Activated T-helper 17 cell treated with anti-CD3 and anti-CD28 coated beads, Interleukin-2, amount 50 U/mL, for 72 hours (primary cell): Measurements from ENCODE around the gene IGIP. TPM values are rescaled to one million over a fixed set of nuclear protein-coding genes. Genes with fewer than 3 reads are reported as not detected.
A peak's percentile ranks its signal among the peaks of the same experiment; 100 is the strongest.

Experiments used
- ATAC-seq: fragments of 150-1000 bp; cut with Tn5 transposase; replicated peaks from 2 replicates; pipeline ENCODE4 v1.10.0; 2021; ENCODE audit warnings: mild to moderate bottlenecking, moderate library complexity
- H3K27ac Mint-ChIP-seq: one replicate; pipeline ENCODE4 v1.8.0; 2022; ENCODE audit warnings: mixed read lengths
- H3K27me3 Mint-ChIP-seq: one replicate; pipeline ENCODE4 v1.8.0; 2022; ENCODE audit warnings: mixed read lengths
- H3K36me3 Mint-ChIP-seq: one replicate; pipeline ENCODE4 v1.8.0; 2022; ENCODE audit warnings: low read depth, mild to moderate bottlenecking, mixed read lengths
- H3K4me1 Mint-ChIP-seq: one replicate; pipeline ENCODE4 v1.8.0; 2022; ENCODE audit warnings: mixed read lengths
- H3K4me3 Mint-ChIP-seq: one replicate; pipeline ENCODE4 v1.8.0; 2022; ENCODE audit warnings: mild to moderate bottlenecking, mixed read lengths
- H3K9me3 Mint-ChIP-seq: one replicate; pipeline ENCODE4 v1.8.0; 2022; ENCODE audit warnings: mixed read lengths
- total RNA-seq, 2 donors: library from RNA; stranded (reverse); gene quantifications; one replicate each; pipeline ENCODE4 v1.2.3, GENCODE V29; 2022

The IGIP gene
- total RNA-seq, 2 donors from 2014 or later, result 2.4 to 6.7 TPM

GRCh38 chr5:140175367-140176030, 49.8 kb downstream of the IGIP start:
- H3K4me3 Mint-ChIP-seq, result peak overlapping the region; percentile 93
- ATAC-seq, result peak; percentile 57
- no peaks in the 10 kb centered on the region for H3K27me3 Mint-ChIP-seq
- H3K9me3 Mint-ChIP-seq, result no peaks in the 10 kb centered on the region
- H3K27ac Mint-ChIP-seq, result peak overlapping the region; percentile 92
- no peaks in the 10 kb centered on the region for H3K36me3 Mint-ChIP-seq
- H3K4me1 Mint-ChIP-seq, result peaks cover 7% of the 10 kb centered on the region

GRCh38 chr5:140176031-140176387, 50.3 kb downstream of the IGIP start:
- H3K4me3 Mint-ChIP-seq, result peak overlapping the region; percentile 93
- H3K27ac Mint-ChIP-seq, result peak overlapping the region; percentile 92
- H3K4me1 Mint-ChIP-seq, result peaks cover 7% of the 10 kb centered on the region
- no peaks in the 10 kb centered on the region for H3K9me3 Mint-ChIP-seq
- H3K27me3 Mint-ChIP-seq, result no peaks in the 10 kb centered on the region
- ATAC-seq, result no peak
- H3K36me3 Mint-ChIP-seq, result no peaks in the 10 kb centered on the region

GRCh38 chr5:140178086-140178410, 52.3 kb downstream of the IGIP start:
- Mint-ChIP-seq H3K27ac (no peak overlapping the region), H3K4me3 (no peak overlapping the region), H3K4me1 (peaks cover 7% of the 10 kb centered on the region), H3K27me3 (no peaks in the 10 kb centered on the region), H3K9me3 (no peaks in the 10 kb centered on the region), H3K36me3 (no peaks in the 10 kb centered on the region)
- ATAC-seq, result no peak

- H3K27ac Mint-ChIP-seq, result no peak overlapping the region
Observed at GRCh38 chr5:140178482-140179116, 52.9 kb downstream of the IGIP start.

More at GRCh38 chr5:140178482-140179116, 52.9 kb downstream of the IGIP start:
- Mint-ChIP-seq H3K4me1 (peaks cover 7% of the 10 kb centered on the region), H3K27me3 (no peaks in the 10 kb centered on the region), H3K36me3 (no peaks in the 10 kb centered on the region), H3K4me3 (no peak overlapping the region), H3K9me3 (no peaks in the 10 kb centered on the region)
- no peak for ATAC-seq

Other genes starting within 250 kb of the IGIP start
- gene NRG2, start 82.6 kb upstream of the IGIP start, total RNA-seq, result under 1 TPM; 0.11 to 0.48 TPM
- gene PURA, start 11.8 kb upstream of the IGIP start, total RNA-seq, result 10 to 100 TPM; 11.1 to 14.3 TPM
- gene CYSTM1, start 49.3 kb downstream of the IGIP start, total RNA-seq, result 10 to 100 TPM; 11.3 to 11.9 TPM
- gene PFDN1, start 177.2 kb downstream of the IGIP start, total RNA-seq, result 10 to 100 TPM; 40.1 to 64.1 TPM
- 10 to 100 TPM; 12.6 to 22.9 TPM for gene HBEGF, start 220.7 kb downstream of the IGIP start, total RNA-seq
- gene SLC4A9, start 234.3 kb downstream of the IGIP start, total RNA-seq, result under 1 TPM; 0.26 TPM